T-helper 9 cell (primary cell): ENCODE data around the gene ZSCAN12.
"Not testable (repeated sequence)": the region's sequence is repeated elsewhere in the genome, so short reads cannot be mapped to it uniquely, and the experiment has no call there.

Experiments used
- DNase-seq: peaks from one replicate; pipeline ENCODE4 v3.0.0-alpha.2; 2020

The ZSCAN12 gene

GRCh38 chr6:28393912-28394662 is 5.5 kb downstream of the ZSCAN12 start:
- no peak for DNase-seq

GRCh38 chr6:28390688-28391087 is 8.9 kb downstream of the ZSCAN12 start:
- no peak for DNase-seq

- no peak for DNase-seq
These were observed 15.4 kb downstream of the ZSCAN12 start for GRCh38 chr6:28384143-28384533.

- DNase-seq, result no peak
These were observed 16.1 kb downstream of the ZSCAN12 start for GRCh38 chr6:28383235-28384142.

- no peak for DNase-seq
These were observed 19.2 kb downstream of the ZSCAN12 start for GRCh38 chr6:28380381-28380780.

GRCh38 chr6:28378644-28379043 is 20.9 kb downstream of the ZSCAN12 start:
- DNase-seq, result no peak

GRCh38 chr6:28377879-28378278 is 21.7 kb downstream of the ZSCAN12 start:
- no peak for DNase-seq

- DNase-seq, result no peak
These were observed 25.6 kb downstream of the ZSCAN12 start for GRCh38 chr6:28373925-28374324.

- DNase-seq, result no peak
These were observed 27.7 kb downstream of the ZSCAN12 start for GRCh38 chr6:28371706-28372451.

GRCh38 chr6:28371280-28371679 is 28.3 kb downstream of the ZSCAN12 start:
- no peak for DNase-seq

GRCh38 chr6:28370440-28370839 is 29.1 kb downstream of the ZSCAN12 start:
- DNase-seq, result no peak

GRCh38 chr6:28369463-28369862 is 30.1 kb downstream of the ZSCAN12 start:
- DNase-seq, result no peak

GRCh38 chr6:28368522-28368921 is 31.0 kb downstream of the ZSCAN12 start:
- DNase-seq, result no peak

GRCh38 chr6:28365590-28365989 is 34.0 kb downstream of the ZSCAN12 start:
- not testable (repeated sequence) for DNase-seq

GRCh38 chr6:28360961-28361360 is 38.6 kb downstream of the ZSCAN12 start:
- no peak for DNase-seq

- DNase-seq, result not testable (repeated sequence)
These were observed 40.0 kb downstream of the ZSCAN12 start for GRCh38 chr6:28359562-28359961.

- no peak for DNase-seq
These were observed 42.5 kb downstream of the ZSCAN12 start for GRCh38 chr6:28357036-28357435.

GRCh38 chr6:28356666-28357020 is 42.9 kb downstream of the ZSCAN12 start:
- DNase-seq, result no peak

GRCh38 chr6:28355743-28356665 is 43.5 kb downstream of the ZSCAN12 start:
- DNase-seq, result peak; percentile 40

- no peak for DNase-seq
These were observed 44.6 kb downstream of the ZSCAN12 start for GRCh38 chr6:28354688-28355554.
